Measurements from ENCODE around the gene ZNF366. TPM values are rescaled to one million over a fixed set of nuclear protein-coding genes. Genes with fewer than 3 reads are reported as not detected.

The ZNF366 gene
- total and polyA plus RNA-seq, 2 experiments from 2014 or later: not detected

DNA sequence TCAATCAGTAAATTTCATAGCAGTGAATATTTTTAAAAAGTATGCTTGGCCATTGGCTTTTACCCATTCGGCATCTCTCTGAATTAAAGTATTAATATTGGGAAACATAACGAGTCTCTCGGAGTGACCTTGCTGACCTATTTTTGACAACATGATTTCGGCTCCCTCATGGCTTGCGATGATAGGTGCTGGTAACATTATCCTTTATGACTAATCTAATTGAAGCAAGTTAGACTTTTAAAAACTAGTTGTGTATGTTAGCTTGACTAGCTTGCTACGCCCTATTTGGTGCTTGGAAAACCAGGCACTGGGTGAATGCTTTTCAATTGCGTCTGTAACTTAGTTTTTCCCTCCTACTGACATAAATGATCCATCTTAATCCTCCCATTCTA is 1.1 kb downstream of the ZNF366 start:
- Histone ChIP-seq H3K9me2 (ENCODE audit: insufficient read depth) (no peaks in the 10 kb centered on the region), H2AFZ (no peak overlapping the region), H3K27me3 (replicated peaks; ENCODE audit: insufficient read depth) (no peaks in the 10 kb centered on the region), H3F3A (ENCODE audit: insufficient read depth) (peaks cover 22% of the 10 kb centered on the region), H3K9ac (no peak overlapping the region), H3K4me1 (ENCODE audit: insufficient read depth) (peaks cover 36% of the 10 kb centered on the region), H3K4me3 (no peak overlapping the region), H3K27ac (no peak overlapping the region), H3K79me2 (ENCODE audit: insufficient read depth) (no peaks in the 10 kb centered on the region), H3K9me3 (ENCODE audit: low read depth) (no peaks in the 10 kb centered on the region), H3K36me3 (ENCODE audit: low read depth) (no peaks in the 10 kb centered on the region), H4K20me1 (ENCODE audit: insufficient read depth) (no peaks in the 10 kb centered on the region), H3K4me2 (ENCODE audit: unreplicated experiment) (no peak overlapping the region)
- TF ChIP-seq EZH2 (IDR thresholded peaks at IDR 0.05; ENCODE audit: insufficient read depth, poor library complexity, severe bottlenecking): no peak
- TF ChIP-seq EZH2phosphoT487 (IDR thresholded peaks at IDR 0.05; ENCODE audit: insufficient read depth, low read depth): no peak
- in situ Hi-C loops (cut with MboI): no loop called here
- DNase-seq: no peak
- WGBS, 2 experiments (ENCODE audit: low coverage in 1 of 2, low lambda C conversion rate in 2 of 2, missing lambda C conversion rate in 2 of 2): 66 to 68% methylated on average over 7 of the region's 7 CpGs

DNA sequence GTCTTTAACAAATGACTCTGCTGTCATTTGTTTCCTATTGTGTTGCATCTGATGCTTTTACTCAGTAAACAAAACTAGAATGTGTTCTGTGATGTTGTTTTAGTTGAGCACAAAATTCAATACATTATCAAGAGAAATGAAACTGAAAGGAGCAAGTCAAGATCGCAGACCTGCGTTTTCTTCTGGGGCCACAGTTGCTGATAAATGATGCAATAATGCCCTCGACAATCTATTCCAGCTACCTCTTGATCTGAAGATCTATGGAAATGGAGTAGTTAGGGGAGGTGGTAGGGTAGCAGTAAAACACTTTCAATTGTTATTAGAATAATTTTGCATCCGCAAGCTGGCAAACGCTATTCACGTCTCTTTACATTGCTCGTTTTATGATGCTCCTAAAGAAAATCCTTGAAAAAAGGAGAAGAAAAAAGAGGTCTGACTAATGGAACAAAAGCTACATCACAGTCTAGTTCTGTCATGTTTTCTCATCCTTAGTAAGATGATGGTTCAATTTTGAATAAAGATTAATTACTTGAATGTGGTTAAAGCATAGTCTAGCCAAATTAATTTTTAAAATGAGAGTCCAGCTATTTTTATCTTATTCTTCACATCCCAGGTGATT is 1.6 kb downstream of the ZNF366 start:
- in situ Hi-C loops (cut with MboI): no loop called here
- no peak for TF ChIP-seq EZH2 (IDR thresholded peaks at IDR 0.05; ENCODE audit: insufficient read depth, poor library complexity, severe bottlenecking)
- TF ChIP-seq EZH2phosphoT487 (IDR thresholded peaks at IDR 0.05; ENCODE audit: insufficient read depth, low read depth): no peak
- H3K36me3 ChIP-seq (ENCODE audit: low read depth): no peaks in the 10 kb centered on the region
- H3K27me3 ChIP-seq (replicated peaks; ENCODE audit: insufficient read depth): no peaks in the 10 kb centered on the region
- no peak overlapping the region for H3K9ac ChIP-seq
- H3K9me3 ChIP-seq (ENCODE audit: low read depth): no peaks in the 10 kb centered on the region
- no peak overlapping the region for H3K27ac ChIP-seq
- H3K4me1 ChIP-seq (ENCODE audit: insufficient read depth): peaks cover 31% of the 10 kb centered on the region
- H3K4me3 ChIP-seq: no peak overlapping the region
- no peaks in the 10 kb centered on the region for H4K20me1 ChIP-seq (ENCODE audit: insufficient read depth)
- DNase-seq: no peak
- no peaks in the 10 kb centered on the region for H3K9me2 ChIP-seq (ENCODE audit: insufficient read depth)
- peaks cover 17% of the 10 kb centered on the region for H3F3A ChIP-seq (ENCODE audit: insufficient read depth)
- no peaks in the 10 kb centered on the region for H3K79me2 ChIP-seq (ENCODE audit: insufficient read depth)
- 95 to 96% methylated on average over 7 of the region's 7 CpGs for WGBS, 2 experiments (ENCODE audit: low coverage in 1 of 2, low lambda C conversion rate in 2 of 2, missing lambda C conversion rate in 2 of 2)
- H3K4me2 ChIP-seq (ENCODE audit: unreplicated experiment): no peak overlapping the region
- H2AFZ ChIP-seq: 0 out of 2 replicates have a peak overlapping the region, but pooled peaks have one; percentile 40

DNA sequence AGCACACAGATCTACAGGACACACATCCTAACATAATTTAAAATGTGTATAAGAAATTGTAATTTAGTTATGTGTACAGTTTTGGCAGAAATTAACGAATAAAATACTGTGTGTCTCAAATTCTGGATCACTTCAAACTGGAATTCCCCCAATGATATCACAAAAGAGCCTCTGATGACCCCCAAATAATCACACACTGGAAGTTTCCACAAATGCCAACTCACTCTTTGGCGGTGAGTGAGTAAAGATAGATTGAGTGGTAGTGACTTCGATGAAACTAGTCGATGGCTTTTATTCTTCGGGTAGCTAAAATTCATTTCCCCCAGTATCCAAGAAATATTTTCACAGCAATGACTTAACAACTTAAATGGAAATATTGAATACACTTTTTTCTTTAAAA is 2.2 kb downstream of the ZNF366 start:
- Histone ChIP-seq H2AFZ (peak overlapping the region; percentile 40; the same call in 1 of the 2 replicates), H3K9ac (no peak overlapping the region), H3K79me2 (ENCODE audit: insufficient read depth) (no peaks in the 10 kb centered on the region), H3K27ac (no peak overlapping the region), H3F3A (ENCODE audit: insufficient read depth) (peaks cover 11% of the 10 kb centered on the region), H3K4me1 (ENCODE audit: insufficient read depth) (peaks cover 25% of the 10 kb centered on the region), H3K4me3 (no peak overlapping the region), H3K27me3 (replicated peaks; ENCODE audit: insufficient read depth) (no peaks in the 10 kb centered on the region), H3K9me3 (ENCODE audit: low read depth) (no peaks in the 10 kb centered on the region), H4K20me1 (ENCODE audit: insufficient read depth) (no peaks in the 10 kb centered on the region), H3K4me2 (ENCODE audit: unreplicated experiment) (no peak overlapping the region), H3K36me3 (ENCODE audit: low read depth) (no peaks in the 10 kb centered on the region), H3K9me2 (ENCODE audit: insufficient read depth) (no peaks in the 10 kb centered on the region)
- TF ChIP-seq EZH2 (IDR thresholded peaks at IDR 0.05; ENCODE audit: insufficient read depth, poor library complexity, severe bottlenecking): no peak
- no peak for TF ChIP-seq EZH2phosphoT487 (IDR thresholded peaks at IDR 0.05; ENCODE audit: insufficient read depth, low read depth)
- no peak for DNase-seq
- in situ Hi-C loops (cut with MboI): no loop called here
- 80 to 83% methylated on average over 5 of the region's 5 CpGs for WGBS, 2 experiments (ENCODE audit: low coverage in 1 of 2, low lambda C conversion rate in 2 of 2, missing lambda C conversion rate in 2 of 2)

GRCh38 chr5:72503888-72504491 is 3.2 kb downstream of the ZNF366 start:
- Histone ChIP-seq H3K27me3 (replicated peaks; ENCODE audit: insufficient read depth) (no peaks in the 10 kb centered on the region), H3K4me2 (ENCODE audit: unreplicated experiment) (peak overlapping the region; percentile 53), H3K4me3 (no peak overlapping the region), H3K9me3 (ENCODE audit: low read depth) (no peaks in the 10 kb centered on the region), H3K4me1 (ENCODE audit: insufficient read depth) (peaks cover 18% of the 10 kb centered on the region), H3K36me3 (ENCODE audit: low read depth) (no peaks in the 10 kb centered on the region), H3F3A (ENCODE audit: insufficient read depth) (peaks cover 6% of the 10 kb centered on the region; the same call in 1 of the 2 replicates), H3K9me2 (ENCODE audit: insufficient read depth) (no peaks in the 10 kb centered on the region), H3K27ac (peak overlapping the region; percentile 11; the same call in 1 of the 2 replicates), H3K79me2 (ENCODE audit: insufficient read depth) (no peaks in the 10 kb centered on the region), H3K9ac (no peak overlapping the region), H2AFZ (peak overlapping the region; percentile 40), H4K20me1 (ENCODE audit: insufficient read depth) (no peaks in the 10 kb centered on the region)
- TF ChIP-seq EZH2 (IDR thresholded peaks at IDR 0.05; ENCODE audit: insufficient read depth, poor library complexity, severe bottlenecking) (no peak), EZH2phosphoT487 (IDR thresholded peaks at IDR 0.05; ENCODE audit: insufficient read depth, low read depth) (no peak)
- DNase-seq: peak; percentile 60
- in situ Hi-C loops (cut with MboI): no loop called here
- WGBS, 2 experiments (ENCODE audit: low coverage in 1 of 2, low lambda C conversion rate in 2 of 2, missing lambda C conversion rate in 2 of 2): 88 to 89% methylated on average over 14 of the region's 14 CpGs
